ENCODE measurements around the gene LRCH4. TPM values are rescaled to one million over a fixed set of nuclear protein-coding genes. Genes with fewer than 3 reads are reported as not detected.

LRCH4 gene
- total and polyA plus RNA-seq, 2 donors (not counting 3 experiments of a cell fraction or from before 2014, with no cell fraction given) = 32.1 to 56.1 TPM

GRCh38 chr7:100590077-100590737 is 4.3 kb upstream of the LRCH4 start:
- peaks cover 6% of the 10 kb centered on the region for H3K79me2 ChIP-seq (ENCODE audit: control insufficient read depth, insufficient read depth, low read length)
- no peaks in the 10 kb centered on the region for H3K9me1 ChIP-seq (replicated peaks; ENCODE audit: control insufficient read depth, extremely low read depth, insufficient read depth, low read length)
- H3K4me2 ChIP-seq (ENCODE audit: insufficient read depth, low read length) = no peak overlapping the region
- H3K27me3 ChIP-seq (ENCODE audit: control insufficient read depth in 2 of 2, insufficient read depth in 2 of 2, low read length in 2 of 2) = peaks cover 0 to 4% of the 10 kb centered on the region in 2 experiments
- dilution Hi-C loops (cut with MboI; ENCODE audit: extremely low pct_ligation_motif_present, low sequenced_read_pairs) (no loop called here), intact Hi-C loops (cut with micrococcal nuclease) (no loop called here)
- no peak overlapping the region for H3K27ac ChIP-seq (ENCODE audit: insufficient read depth, low read depth, low read length)
- H3K4me3 ChIP-seq (replicated peaks in 1 of 3; ENCODE audit: insufficient read depth in 1 of 3, low read depth in 1 of 3, low read length in 3 of 3) = no peak overlapping the region
- DNase-seq (ENCODE audit: low read depth, low spot score) (no peak), FAIRE-seq (no peak)
- no peaks in the 10 kb centered on the region for H3K9me3 ChIP-seq (replicated peaks; ENCODE audit: control insufficient read depth, insufficient read depth, low read length)
- CTCF ChIA-PET = interaction anchor here (1.8 to 3.8 kb wide), 3 partner anchors 15 to 125 kb away, joined by 7 to 31 read pairs (median 21); no protein-coding TSS in a partner anchor
- no TSS peak for BruUV-seq (replicated peaks)
- H3K36me3 ChIP-seq (ENCODE audit: control insufficient read depth in 2 of 2, extremely low read depth in 1 of 2, insufficient read depth in 2 of 2, low read length in 2 of 2) = no peaks in the 10 kb centered on the region
- TF ChIP-seq GATA2 (IDR thresholded peaks at IDR 0.05; ENCODE audit: insufficient read depth, insufficient read length, low read depth, low read length) (no peak), EZH2 (IDR thresholded peaks at IDR 0.05; ENCODE audit: borderline replicate concordance, low read depth, low read length, severe bottlenecking) (peak; percentile 36)
- POLR2A ChIA-PET = no interaction called here
- H4K20me1 ChIP-seq (replicated peaks; ENCODE audit: control insufficient read depth, extremely low read depth, insufficient read depth, low read length) = no peaks in the 10 kb centered on the region
- no peak overlapping the region for H3K9ac ChIP-seq (replicated peaks; ENCODE audit: extremely low read depth, insufficient read depth, low read length)
- peaks cover 6% of the 10 kb centered on the region for H3K4me1 ChIP-seq (ENCODE audit: control insufficient read depth, extremely low read depth, insufficient read depth, low read length)
- peak overlapping the region; percentile 50 for H2AFZ ChIP-seq (ENCODE audit: low read depth, low read length)

GRCh38 chr7:100589341-100589947 is 3.5 kb upstream of the LRCH4 start:
- Histone ChIP-seq H3K9me1 (replicated peaks; ENCODE audit: control insufficient read depth, extremely low read depth, insufficient read depth, low read length) (no peaks in the 10 kb centered on the region), H3K4me3 (replicated peaks in 1 of 3; ENCODE audit: insufficient read depth in 1 of 3, low read depth in 1 of 3, low read length in 3 of 3) (no peak overlapping the region), H3K27ac (ENCODE audit: insufficient read depth, low read depth, low read length) (no peak overlapping the region), H3K9me3 (replicated peaks; ENCODE audit: control insufficient read depth, insufficient read depth, low read length) (no peaks in the 10 kb centered on the region), H3K36me3 (ENCODE audit: control insufficient read depth in 2 of 2, extremely low read depth in 1 of 2, insufficient read depth in 2 of 2, low read length in 2 of 2) (no peaks in the 10 kb centered on the region), H3K4me2 (ENCODE audit: insufficient read depth, low read length) (no peak overlapping the region), H3K79me2 (ENCODE audit: control insufficient read depth, insufficient read depth, low read length) (peaks cover 14% of the 10 kb centered on the region), H4K20me1 (replicated peaks; ENCODE audit: control insufficient read depth, extremely low read depth, insufficient read depth, low read length) (no peaks in the 10 kb centered on the region), H3K9ac (replicated peaks; ENCODE audit: extremely low read depth, insufficient read depth, low read length) (no peak overlapping the region), H3K27me3 (ENCODE audit: control insufficient read depth in 2 of 2, insufficient read depth in 2 of 2, low read length in 2 of 2) (peaks cover 0 to 4% of the 10 kb centered on the region in 2 experiments), H3K4me1 (ENCODE audit: control insufficient read depth, extremely low read depth, insufficient read depth, low read length) (peaks cover 14% of the 10 kb centered on the region), H2AFZ (ENCODE audit: low read depth, low read length) (no peak overlapping the region)
- no TSS peak for BruUV-seq (replicated peaks)
- ChIA-PET POLR2A (no interaction called here), CTCF (interaction anchor here (0.7 to 3.8 kb wide), 16 partner anchors 9 to 263 kb away, joined by 3 to 34 read pairs (median 6); partner anchors contain the start of genes PCOLCE, SLC12A9 and TSC22D4)
- intact Hi-C loops (cut with micrococcal nuclease) (loop anchor here (5.0 to 10.0 kb wide), 2 partner anchors 103 to 275 kb away; partner anchors contain the start of genes GIGYF1 and TRIP6), dilution Hi-C loops (cut with MboI; ENCODE audit: extremely low pct_ligation_motif_present, low sequenced_read_pairs) (no loop called here)
- no peak for TF ChIP-seq JUN (IDR thresholded peaks at IDR 0.05; ENCODE audit: borderline replicate concordance, insufficient read depth, insufficient read length, low read depth)
- TF ChIP-seq MYC (IDR thresholded peaks at IDR 0.05; ENCODE audit: low read depth, low read length) = no peak
- TF ChIP-seq POLR2AphosphoS5 (IDR thresholded peaks at IDR 0.05; ENCODE audit: insufficient read depth, low read depth, low read length) = no peak
- no peak for TF ChIP-seq FOS (IDR thresholded peaks at IDR 0.05; ENCODE audit: borderline replicate concordance, insufficient read depth, low read length)
- TF ChIP-seq MAX (IDR thresholded peaks at IDR 0.05; ENCODE audit: insufficient read depth, insufficient read length) = no peak
- TF ChIP-seq GATA2 (IDR thresholded peaks at IDR 0.05; ENCODE audit: insufficient read depth, insufficient read length, low read depth, low read length) = no peak
- no peak for TF ChIP-seq CTCF (IDR thresholded peaks at IDR 0.05; ENCODE audit: extremely low read depth in 1 of 2, insufficient read depth in 1 of 2, low read depth in 1 of 2, low read length in 2 of 2)
- no peak for TF ChIP-seq EZH2 (IDR thresholded peaks at IDR 0.05; ENCODE audit: borderline replicate concordance, low read depth, low read length, severe bottlenecking)
- TF ChIP-seq POLR2A (IDR thresholded peaks at IDR 0.05; ENCODE audit: low read depth, low read length) = no peak
- DNase-seq (ENCODE audit: low read depth, low spot score) (no peak), FAIRE-seq (no peak)
